ENCODE measurements around the gene ADISSP.
"Not testable (repeated sequence)": the region's sequence is repeated elsewhere in the genome, so short reads cannot be mapped to it uniquely, and the experiment has no call there.

The ADISSP gene

GRCh38 chr20:3794168-3794567, 26.6 kb upstream of the ADISSP start:
- not testable (repeated sequence) for H3K4me3 Mint-ChIP-seq; H3K27ac Mint-ChIP-seq; ATAC-seq (replicated peaks); H3K9me3 Mint-ChIP-seq; H3K27me3 Mint-ChIP-seq; H3K36me3 Mint-ChIP-seq; DNase-seq
- H3K4me1 Mint-ChIP-seq = peaks cover 21 to 39% of the 10 kb centered on the region in 2 donors

DNA sequence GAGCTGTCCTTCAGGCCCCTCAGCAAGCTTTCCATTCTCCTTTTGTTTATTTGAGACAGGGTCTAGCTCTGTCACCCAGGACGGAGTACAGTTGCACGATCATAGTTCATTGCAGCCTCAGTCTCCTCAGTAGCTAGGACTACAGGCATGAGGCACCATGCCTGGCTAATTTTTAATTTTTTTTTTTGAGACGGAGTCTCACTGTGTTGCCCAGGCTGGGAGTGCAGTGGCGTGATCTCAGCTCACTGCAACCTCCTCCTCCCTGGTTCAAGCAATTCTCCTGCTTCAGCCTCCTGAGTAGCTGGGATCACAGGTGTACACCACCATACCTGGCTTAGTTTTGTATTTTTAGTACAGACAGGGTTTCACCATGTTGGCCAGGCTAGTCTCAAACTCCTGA, 21.6 kb upstream of the ADISSP start:
- not testable (repeated sequence) for ATAC-seq (replicated peaks); H3K27ac Mint-ChIP-seq
- peaks cover 9 to 11% of the 10 kb centered on the region in 2 donors for H3K36me3 Mint-ChIP-seq

DNA sequence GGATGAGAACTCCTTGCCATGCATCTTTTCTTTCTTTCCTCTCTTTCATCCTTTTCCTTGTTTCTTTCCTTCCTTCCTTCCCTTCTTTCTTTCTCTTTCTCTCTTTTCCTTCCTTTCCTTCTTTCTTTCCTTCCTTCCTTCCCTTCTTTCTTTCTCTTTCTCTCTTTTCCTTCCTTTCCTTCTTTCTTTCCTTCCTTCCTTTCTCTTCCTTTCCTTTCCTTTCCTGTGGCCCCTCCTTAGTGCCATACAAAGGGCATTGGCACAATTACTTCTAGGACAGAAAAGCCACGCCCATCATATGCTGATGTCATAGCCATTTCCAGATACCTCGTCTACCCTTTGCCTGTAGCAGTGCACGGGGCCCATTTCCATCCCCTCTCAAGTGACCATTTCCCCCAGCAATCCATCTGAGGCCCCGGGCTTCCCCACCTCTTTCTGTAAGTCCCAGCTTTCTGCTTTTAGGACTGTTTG, 21.2 kb upstream of the ADISSP start:
- H3K4me3 Mint-ChIP-seq = no peak overlapping the region
- H3K27ac Mint-ChIP-seq = no peak overlapping the region
- ATAC-seq (replicated peaks) (no peak), DNase-seq (no peak)
- H3K27me3 Mint-ChIP-seq = no peaks in the 10 kb centered on the region
- H3K36me3 Mint-ChIP-seq = peaks cover 9 to 12% of the 10 kb centered on the region in 2 donors
- peaks cover 13 to 29% of the 10 kb centered on the region in 2 donors for H3K4me1 Mint-ChIP-seq
- H3K9me3 Mint-ChIP-seq = no peaks in the 10 kb centered on the region

More for the DNA sequence above, 21.6 kb upstream of the ADISSP start:
- H3K9me3 Mint-ChIP-seq, H3K27me3 Mint-ChIP-seq, DNase-seq, H3K4me3 Mint-ChIP-seq: not testable (repeated sequence)
- peaks cover 13 to 24% of the 10 kb centered on the region in 2 donors for H3K4me1 Mint-ChIP-seq

- Mint-ChIP-seq H3K27ac (no peak overlapping the region), H3K27me3 (no peaks in the 10 kb centered on the region), H3K9me3 (no peaks in the 10 kb centered on the region), H3K4me3 (peak overlapping the region in 1 of 2 donors; percentile 8), H3K36me3 (peaks cover 9 to 16% of the 10 kb centered on the region in 2 donors), H3K4me1 (peaks cover 19 to 34% of the 10 kb centered on the region in 2 donors)
- DNase-seq = no peak
- no peak for ATAC-seq (replicated peaks)
Measured at GRCh38 chr20:3787324-3788014, 19.9 kb upstream of the ADISSP start.

DNA sequence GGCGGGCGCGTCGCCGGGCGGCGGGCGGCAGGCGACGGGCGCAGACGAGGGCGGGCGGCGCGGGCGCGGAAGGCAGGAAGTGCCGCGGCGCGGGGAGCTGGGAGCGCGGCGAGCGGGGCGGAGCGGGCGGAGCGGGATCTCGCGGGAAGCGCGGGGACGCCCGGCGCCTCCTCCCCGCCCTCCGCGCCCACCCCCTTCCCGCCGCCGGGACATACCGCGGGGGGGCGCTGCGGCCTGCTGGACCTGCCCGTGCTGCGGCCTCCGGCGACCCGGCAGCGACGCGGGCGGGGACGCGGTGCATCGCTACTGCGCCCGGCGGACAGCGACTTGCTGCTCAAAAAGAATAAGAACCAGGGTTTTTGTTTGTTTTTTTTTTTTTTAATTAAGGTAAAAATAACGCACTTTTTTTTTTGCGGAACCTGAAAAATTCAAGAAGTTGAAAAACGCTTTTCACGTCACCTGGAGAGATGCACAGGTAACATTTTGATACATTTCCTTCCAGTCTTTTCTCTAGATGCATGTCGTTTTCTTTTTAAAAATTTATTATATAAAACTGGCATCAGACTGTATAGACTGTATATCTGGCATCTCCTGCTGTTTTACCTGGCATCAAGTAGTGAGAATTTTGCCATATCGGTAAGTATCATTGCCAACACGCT, 19.2 kb upstream of the ADISSP start, which contains the start of gene CENPB:
Gene CENPB (minus strand): TSS at position 76 of the 659 bp plus-strand sequence. CDS start 257 bp downstream, outside the sequence.
- Mint-ChIP-seq H3K27ac (peak within 1 kb of the TSS; percentile 81), H3K4me1 (peaks cover 19 to 38% of the 10 kb centered on the region in 2 donors)

DNA sequence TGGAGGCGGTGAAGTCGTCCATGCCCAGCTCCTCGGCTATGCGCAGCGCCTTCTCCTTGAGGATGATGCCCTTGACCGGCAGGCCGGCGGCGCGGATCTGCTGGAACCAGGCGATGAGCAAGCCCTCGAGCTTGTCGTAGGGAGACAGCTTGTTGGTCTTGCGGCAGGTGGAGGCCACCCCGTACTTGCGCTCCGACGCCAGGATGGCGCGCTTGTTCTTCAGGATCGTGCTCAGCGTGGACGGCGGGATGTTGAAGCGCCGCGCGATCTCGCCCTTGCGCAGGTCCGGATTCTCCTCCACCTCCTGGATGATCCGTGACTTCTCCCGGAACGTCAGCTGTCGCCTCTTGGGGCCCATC, 18.6 kb upstream of the ADISSP start:
- H3K27ac Mint-ChIP-seq = peak overlapping the region; percentile 81
- no peak for DNase-seq
- no peaks in the 10 kb centered on the region for H3K9me3 Mint-ChIP-seq
- peak; percentile 38 to 57 for ATAC-seq (replicated peaks)
- H3K27me3 Mint-ChIP-seq = no peaks in the 10 kb centered on the region
- peaks cover 23 to 45% of the 10 kb centered on the region in 2 donors for H3K4me1 Mint-ChIP-seq
- peak overlapping the region; percentile 85 to 86 for H3K4me3 Mint-ChIP-seq
- peaks cover 9 to 16% of the 10 kb centered on the region in 2 donors for H3K36me3 Mint-ChIP-seq

More for the DNA sequence above, 19.2 kb upstream of the ADISSP start, which contains the start of gene CENPB:
- Mint-ChIP-seq H3K4me3 (peak within 1 kb of the TSS; percentile 85 to 86), H3K27me3 (no peaks in the 10 kb centered on the region), H3K36me3 (peaks cover 9 to 16% of the 10 kb centered on the region in 2 donors), H3K9me3 (no peaks in the 10 kb centered on the region)
- DNase-seq (peak; percentile 90), ATAC-seq (replicated peaks) (peak; percentile 92 to 95)

DNA sequence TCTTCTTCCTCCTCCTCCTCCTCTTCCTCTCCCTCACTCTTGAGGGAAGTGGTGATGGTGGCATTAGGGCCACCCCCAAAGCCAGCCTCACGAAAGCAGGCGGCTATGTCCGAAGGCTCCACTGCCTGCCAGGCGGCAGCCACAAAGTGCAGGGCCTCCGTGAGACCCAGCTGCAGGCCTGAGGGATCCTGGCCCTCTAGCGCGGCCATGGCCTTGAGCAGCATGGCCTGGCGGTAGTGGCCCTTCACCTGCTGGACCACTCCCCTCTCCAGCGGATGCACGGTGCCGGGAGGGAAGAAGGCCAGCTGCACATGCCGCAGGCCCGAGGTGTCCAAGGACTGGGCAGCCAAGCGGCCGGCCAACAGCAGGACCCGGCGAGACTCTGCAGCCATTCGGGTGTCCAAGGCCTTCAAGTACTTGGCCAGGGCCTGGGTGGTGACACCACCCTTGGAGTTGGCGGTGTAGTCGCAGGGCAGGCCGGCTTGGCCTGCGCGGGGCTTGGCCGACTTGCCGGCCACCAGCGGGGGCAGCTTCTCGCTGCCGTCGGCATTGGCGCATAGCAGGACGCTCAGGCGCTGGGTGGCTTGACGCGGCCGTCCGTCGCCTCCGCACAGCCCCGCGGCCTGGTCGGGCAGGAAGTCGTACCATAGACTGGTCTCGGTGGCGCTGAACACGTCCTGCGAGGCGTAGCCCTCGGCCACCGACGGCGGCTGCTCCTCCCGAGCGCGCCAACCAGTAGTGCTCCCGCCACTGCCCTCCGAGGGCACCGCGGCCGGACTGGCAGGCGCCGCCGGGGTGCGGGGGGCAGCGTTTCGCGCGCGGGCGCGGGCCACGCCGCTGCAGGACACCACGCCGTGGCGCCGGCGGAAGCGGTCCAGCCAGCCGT, 17.9 kb upstream of the ADISSP start:
- DNase-seq = no peak
- Mint-ChIP-seq H3K4me1 (peaks cover 28 to 51% of the 10 kb centered on the region in 2 donors), H3K27ac (no peak overlapping the region), H3K36me3 (peaks cover 9 to 16% of the 10 kb centered on the region in 2 donors), H3K27me3 (no peaks in the 10 kb centered on the region), H3K9me3 (no peaks in the 10 kb centered on the region), H3K4me3 (peak overlapping the region; percentile 61 to 85)
- ATAC-seq (replicated peaks) = no peak

- peaks cover 9 to 16% of the 10 kb centered on the region in 2 donors for H3K36me3 Mint-ChIP-seq
- H3K4me1 Mint-ChIP-seq = peaks cover 31 to 53% of the 10 kb centered on the region in 2 donors
- H3K9me3 Mint-ChIP-seq = no peaks in the 10 kb centered on the region
- peak overlapping the region; percentile 61 to 62 for H3K4me3 Mint-ChIP-seq
- ATAC-seq (replicated peaks) (no peak), DNase-seq (no peak)
- H3K27me3 Mint-ChIP-seq = no peaks in the 10 kb centered on the region
- H3K27ac Mint-ChIP-seq = peak overlapping the region; percentile 84
Measured at GRCh38 chr20:3784863-3785239, 17.3 kb upstream of the ADISSP start.

DNA sequence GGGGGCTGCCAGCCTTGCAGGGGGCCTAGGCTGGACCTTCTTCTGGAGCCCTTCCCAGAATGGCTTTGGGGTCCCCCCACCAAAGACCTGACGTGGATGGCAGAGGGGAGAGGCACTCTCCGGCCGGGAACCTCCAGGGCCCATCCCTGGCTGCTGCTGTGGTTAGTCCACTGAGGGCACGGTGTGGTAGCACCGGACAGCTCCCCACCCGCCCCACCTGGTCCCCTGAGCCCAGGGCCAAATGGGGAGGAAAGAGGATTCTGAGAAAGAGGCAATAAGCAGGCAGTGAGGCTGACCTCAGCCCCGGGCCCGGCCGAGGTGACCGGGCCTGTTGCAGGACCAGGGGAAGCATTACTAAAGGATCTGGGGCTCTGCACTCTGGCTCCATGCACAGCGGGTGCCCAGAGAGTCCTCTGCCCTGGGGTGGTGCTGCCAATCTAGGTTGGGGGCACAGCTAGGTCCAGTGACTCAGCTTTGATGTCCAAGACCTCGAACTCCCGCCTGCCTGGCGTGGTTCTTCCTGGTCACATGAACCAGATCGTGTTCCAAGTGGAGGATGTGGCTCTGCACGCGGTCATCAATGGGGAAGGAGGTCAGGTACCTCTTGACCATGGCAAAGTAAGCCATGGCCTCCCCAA, 16.8 kb upstream of the ADISSP start:
- H3K27me3 Mint-ChIP-seq = peaks cover 4% of the 10 kb centered on the region in 2 donors
- H3K27ac Mint-ChIP-seq = peak overlapping the region; percentile 84
- H3K4me1 Mint-ChIP-seq = peaks cover 36 to 58% of the 10 kb centered on the region in 2 donors
- DNase-seq = no peak
- no peak for ATAC-seq (replicated peaks)
- H3K4me3 Mint-ChIP-seq = peak overlapping the region; percentile 61 to 62
- no peaks in the 10 kb centered on the region for H3K9me3 Mint-ChIP-seq
- H3K36me3 Mint-ChIP-seq = peaks cover 9 to 16% of the 10 kb centered on the region in 2 donors

GRCh38 chr20:3783511-3784195, 16.1 kb upstream of the ADISSP start:
- Mint-ChIP-seq H3K27ac (peak overlapping the region; percentile 60), H3K4me1 (peaks cover 39 to 61% of the 10 kb centered on the region in 2 donors)
- no peak for ATAC-seq (replicated peaks)

DNA sequence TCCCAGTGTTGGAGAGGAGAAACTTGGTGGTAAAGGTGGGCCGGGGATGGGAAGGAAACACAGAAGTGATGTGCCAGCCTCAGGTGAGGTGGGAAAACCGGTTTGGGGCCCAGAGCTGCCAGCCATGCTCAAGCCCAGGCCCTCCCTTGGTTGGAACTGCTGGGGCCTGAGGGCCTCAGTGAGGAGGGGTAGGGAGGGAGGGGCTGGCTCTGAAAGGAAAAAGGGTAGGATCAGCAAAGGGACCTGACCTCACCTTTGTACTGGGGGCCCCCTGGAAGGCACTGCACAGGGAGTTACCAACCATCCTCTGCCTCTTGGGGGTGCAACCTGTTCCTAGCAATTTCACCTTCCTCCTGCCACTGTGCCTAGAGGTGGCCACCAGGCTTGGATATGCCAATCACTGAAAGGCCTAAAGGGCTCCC, 15.5 kb upstream of the ADISSP start:
- H3K9me3 Mint-ChIP-seq = no peaks in the 10 kb centered on the region
- H3K4me1 Mint-ChIP-seq = peaks cover 41 to 65% of the 10 kb centered on the region in 2 donors
- no peak for ATAC-seq (replicated peaks)
- no peak overlapping the region for H3K4me3 Mint-ChIP-seq
- H3K36me3 Mint-ChIP-seq = peaks cover 9 to 16% of the 10 kb centered on the region in 2 donors
- no peak for DNase-seq
- peak overlapping the region; percentile 25 for H3K27ac Mint-ChIP-seq
- peaks cover 8 to 17% of the 10 kb centered on the region in 2 donors for H3K27me3 Mint-ChIP-seq

More at GRCh38 chr20:3783511-3784195, 16.1 kb upstream of the ADISSP start:
- Mint-ChIP-seq H3K27me3 (peaks cover 8 to 11% of the 10 kb centered on the region in 2 donors), H3K9me3 (no peaks in the 10 kb centered on the region), H3K36me3 (peaks cover 9 to 16% of the 10 kb centered on the region in 2 donors), H3K4me3 (no peak overlapping the region)
- no peak for DNase-seq

GRCh38 chr20:3782597-3782996, 15.0 kb upstream of the ADISSP start:
- no peak for DNase-seq
- H3K27me3 Mint-ChIP-seq = peaks cover 8 to 17% of the 10 kb centered on the region in 2 donors
- peak overlapping the region; percentile 25 for H3K27ac Mint-ChIP-seq
- H3K9me3 Mint-ChIP-seq = no peaks in the 10 kb centered on the region
- peaks cover 9 to 16% of the 10 kb centered on the region in 2 donors for H3K36me3 Mint-ChIP-seq
- peaks cover 40 to 63% of the 10 kb centered on the region in 2 donors for H3K4me1 Mint-ChIP-seq
- ATAC-seq (replicated peaks) = no peak
- no peak overlapping the region for H3K4me3 Mint-ChIP-seq
